Kidney epithelial cell (primary cell): Measurements from ENCODE around the gene PAFAH1B1. TPM values are rescaled to one million over a fixed set of nuclear protein-coding genes. Genes with fewer than 3 reads are reported as not detected.
"Not testable (repeated sequence)": the region's sequence is repeated elsewhere in the genome, so short reads cannot be mapped to it uniquely, and the experiment has no call there.

ENCODE experiments used
- DNase-seq: peaks from one replicate; pipeline ENCODE4 v3.0.0-alpha.2; 2010; ENCODE audit warnings: low read depth
- H3K27me3 ChIP-seq: 2 replicates; pipeline ENCODE4 v1.6.0; 2011; ENCODE audit warnings: low read length; ENCODE audit not compliant: control insufficient read depth, insufficient read depth
- H3K36me3 ChIP-seq: 2 replicates; pipeline ENCODE4 v1.5.1; 2011; ENCODE audit warnings: low read length; ENCODE audit not compliant: control insufficient read depth, insufficient read depth
- H3K4me3 ChIP-seq: 2 replicates; pipeline ENCODE4 v1.5.1; 2011; ENCODE audit warnings: low read depth, mild to moderate bottlenecking, control low read depth, low read length
- CTCF ChIP-seq: IDR thresholded peaks from 2 replicates; pipeline ENCODE4 v1.5.1; 2011; ENCODE audit warnings: mild to moderate bottlenecking, moderate library complexity, low read length, control low read depth, inconsistent platforms; ENCODE audit not compliant: insufficient read depth, poor library complexity, severe bottlenecking
- total RNA-seq: library from RNA; depleted of rRNA; stranded (reverse); fragments of >200 nt; gene quantifications from 2 replicates; pipeline ENCODE4 v1.2.3, GENCODE V29; 2015

Gene PAFAH1B1
- total RNA-seq, 1 donor from 2014 or later, result 54.7 TPM

- H3K4me3 ChIP-seq, result no peak overlapping the region
- TF ChIP-seq CTCF, result no peak
Observed at GRCh38 chr17:2566056-2566455, 27.4 kb upstream of the PAFAH1B1 start.

GRCh38 chr17:2571523-2572303 lies 21.7 kb upstream of the PAFAH1B1 start:
- H3K36me3 ChIP-seq, result no peaks in the 10 kb centered on the region
- no peak for TF ChIP-seq CTCF
- DNase-seq, result no peak
- no peak overlapping the region for H3K4me3 ChIP-seq
- no peaks in the 10 kb centered on the region for H3K27me3 ChIP-seq

More at GRCh38 chr17:2566056-2566455, 27.4 kb upstream of the PAFAH1B1 start:
- Histone ChIP-seq H3K36me3 (no peaks in the 10 kb centered on the region), H3K27me3 (no peaks in the 10 kb centered on the region)
- DNase-seq, result no peak

- not testable (repeated sequence) for H3K27me3 ChIP-seq, H3K4me3 ChIP-seq, DNase-seq, H3K36me3 ChIP-seq
Observed at GRCh38 chr17:2572304-2572609, 21.2 kb upstream of the PAFAH1B1 start.

- DNase-seq, result no peak
- Histone ChIP-seq H3K4me3 (no peak overlapping the region), H3K27me3 (no peaks in the 10 kb centered on the region), H3K36me3 (no peaks in the 10 kb centered on the region)
- TF ChIP-seq CTCF, result no peak
Observed at GRCh38 chr17:2580151-2580550, 13.3 kb upstream of the PAFAH1B1 start.

GRCh38 chr17:2580661-2581060 lies 12.8 kb upstream of the PAFAH1B1 start:
- DNase-seq, result no peak
- Histone ChIP-seq H3K36me3 (no peaks in the 10 kb centered on the region), H3K27me3 (no peaks in the 10 kb centered on the region), H3K4me3 (no peak overlapping the region)
- no peak for TF ChIP-seq CTCF

- no peaks in the 10 kb centered on the region for H3K36me3 ChIP-seq
- no peak overlapping the region for H3K4me3 ChIP-seq
- TF ChIP-seq CTCF, result no peak
- no peaks in the 10 kb centered on the region for H3K27me3 ChIP-seq
- no peak for DNase-seq
Observed at GRCh38 chr17:2582493-2582892, 11.0 kb upstream of the PAFAH1B1 start.
